DND-41 (cell line): ENCODE data around the gene RAB25.

ENCODE experiments used
- ATAC-seq: fragments of 200-7000 bp; cut with Tn5 transposase; 3 replicates; pipeline ENCODE4 v1.9.1; 2021; ENCODE audit warnings: low read depth; ENCODE audit not compliant: insufficient read depth
- DNase-seq: peaks from one replicate; pipeline ENCODE4 v3.0.0-alpha.2; 2020
- H2AFZ ChIP-seq: 2 replicates; pipeline ENCODE4 v1.6.0; 2012; ENCODE audit warnings: low read depth, low read length
- H3K27ac ChIP-seq: 2 replicates; pipeline ENCODE4 v1.5.1; 2012; ENCODE audit warnings: low read length, inconsistent platforms
- H3K27me3 ChIP-seq: fragments of 200-600 bp; sonication (generic); 2 replicates; pipeline ENCODE4 v1.6.0; 2012; ENCODE audit warnings: low read length, mild to moderate bottlenecking, inconsistent platforms; ENCODE audit not compliant: insufficient read depth, poor library complexity
- H3K36me3 ChIP-seq: 2 replicates; pipeline ENCODE4 v1.5.1; 2012; ENCODE audit warnings: low read length, inconsistent platforms; ENCODE audit not compliant: insufficient read depth
- H3K4me1 ChIP-seq: 2 replicates; pipeline ENCODE4 v1.5.1; 2012; ENCODE audit warnings: mild to moderate bottlenecking, low read length; ENCODE audit not compliant: insufficient read depth
- H3K4me2 ChIP-seq: 2 replicates; pipeline ENCODE4 v1.6.0; 2012; ENCODE audit warnings: mild to moderate bottlenecking, moderate library complexity, low read length, inconsistent platforms; ENCODE audit not compliant: insufficient read depth
- H3K4me3 ChIP-seq, 2 experiments: fragments of 200-600 bp in 1 of 2; shearing (Covaris generic) in 1 of 2; 2 replicates each; pipeline ENCODE4 v1.5.1; 2012 to 2016; ENCODE audit warnings: inconsistent platforms in 2 of 2, low read length in 2 of 2, mild to moderate bottlenecking in 2 of 2, low read depth in 1 of 2, moderate library complexity in 1 of 2
- H3K79me2 ChIP-seq: 2 replicates; pipeline ENCODE4 v1.6.0; 2012; ENCODE audit warnings: low read length, inconsistent platforms; ENCODE audit not compliant: insufficient read depth
- H3K9ac ChIP-seq: 2 replicates; pipeline ENCODE4 v1.6.0; 2012; ENCODE audit warnings: low read depth, mild to moderate bottlenecking, inconsistent platforms, low read length, moderate library complexity
- H3K9me3 ChIP-seq: 2 replicates; pipeline ENCODE4 v1.5.1; 2012; ENCODE audit warnings: low read length, moderate library complexity, mild to moderate bottlenecking, inconsistent platforms; ENCODE audit not compliant: insufficient read depth, severe bottlenecking
- H4K20me1 ChIP-seq: 2 replicates; pipeline ENCODE4 v1.6.0; 2012; ENCODE audit warnings: low read length; ENCODE audit not compliant: insufficient read depth
- EZH2 ChIP-seq: IDR thresholded peaks from 3 replicates; pipeline ENCODE4 v1.6.1; 2012; ENCODE audit warnings: borderline replicate concordance, low read depth, mild to moderate bottlenecking, moderate library complexity, low read length, inconsistent platforms; ENCODE audit not compliant: severe bottlenecking
- TF ChIP-seq, protein P1 (sequence below): IDR thresholded peaks from 2 replicates; pipeline ENCODE4 v1.5.1; 2012; ENCODE audit warnings: borderline replicate concordance, low read length, moderate library complexity, mild to moderate bottlenecking; ENCODE audit not compliant: poor library complexity, severe bottlenecking; ENCODE audit errors: extremely low read depth

Gene RAB25

DNA sequence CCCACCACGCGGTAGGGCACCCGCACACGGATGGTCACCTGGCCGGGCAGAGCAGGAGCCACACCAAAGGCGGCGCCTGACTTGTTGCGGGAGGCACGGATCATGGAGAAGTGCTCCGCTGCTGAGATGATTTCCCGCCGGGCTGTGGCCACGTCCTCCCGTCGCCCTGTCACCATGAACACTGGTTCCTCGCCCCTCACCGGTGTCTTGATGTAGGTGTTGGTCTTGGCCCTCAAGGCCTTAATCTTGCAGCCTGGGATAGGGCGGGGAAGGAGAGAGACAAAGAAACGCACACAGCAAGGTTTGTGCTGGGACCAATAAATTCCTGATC, 16.4 kb downstream of the RAB25 start:
- Histone ChIP-seq H3K4me2 (no peak overlapping the region), H4K20me1 (peaks cover 8% of the 10 kb centered on the region; the same call in 1 of the 2 replicates), H3K27me3 (no peaks in the 10 kb centered on the region), H3K9ac (no peak overlapping the region), H3K27ac (no peak overlapping the region), H3K4me1 (peaks cover 21% of the 10 kb centered on the region), H2AFZ (no peak overlapping the region), H3K9me3 (no peaks in the 10 kb centered on the region), H3K4me3 (no peak overlapping the region), H3K79me2 (peaks cover 9% of the 10 kb centered on the region), H3K36me3 (peaks cover 31% of the 10 kb centered on the region)
- no peak for TF ChIP-seq EZH2
- TF ChIP-seq, protein P1, sequence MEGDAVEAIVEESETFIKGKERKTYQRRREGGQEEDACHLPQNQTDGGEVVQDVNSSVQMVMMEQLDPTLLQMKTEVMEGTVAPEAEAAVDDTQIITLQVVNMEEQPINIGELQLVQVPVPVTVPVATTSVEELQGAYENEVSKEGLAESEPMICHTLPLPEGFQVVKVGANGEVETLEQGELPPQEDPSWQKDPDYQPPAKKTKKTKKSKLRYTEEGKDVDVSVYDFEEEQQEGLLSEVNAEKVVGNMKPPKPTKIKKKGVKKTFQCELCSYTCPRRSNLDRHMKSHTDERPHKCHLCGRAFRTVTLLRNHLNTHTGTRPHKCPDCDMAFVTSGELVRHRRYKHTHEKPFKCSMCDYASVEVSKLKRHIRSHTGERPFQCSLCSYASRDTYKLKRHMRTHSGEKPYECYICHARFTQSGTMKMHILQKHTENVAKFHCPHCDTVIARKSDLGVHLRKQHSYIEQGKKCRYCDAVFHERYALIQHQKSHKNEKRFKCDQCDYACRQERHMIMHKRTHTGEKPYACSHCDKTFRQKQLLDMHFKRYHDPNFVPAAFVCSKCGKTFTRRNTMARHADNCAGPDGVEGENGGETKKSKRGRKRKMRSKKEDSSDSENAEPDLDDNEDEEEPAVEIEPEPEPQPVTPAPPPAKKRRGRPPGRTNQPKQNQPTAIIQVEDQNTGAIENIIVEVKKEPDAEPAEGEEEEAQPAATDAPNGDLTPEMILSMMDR = no peak
- DNase-seq = no peak
- ATAC-seq = no peak

DNA sequence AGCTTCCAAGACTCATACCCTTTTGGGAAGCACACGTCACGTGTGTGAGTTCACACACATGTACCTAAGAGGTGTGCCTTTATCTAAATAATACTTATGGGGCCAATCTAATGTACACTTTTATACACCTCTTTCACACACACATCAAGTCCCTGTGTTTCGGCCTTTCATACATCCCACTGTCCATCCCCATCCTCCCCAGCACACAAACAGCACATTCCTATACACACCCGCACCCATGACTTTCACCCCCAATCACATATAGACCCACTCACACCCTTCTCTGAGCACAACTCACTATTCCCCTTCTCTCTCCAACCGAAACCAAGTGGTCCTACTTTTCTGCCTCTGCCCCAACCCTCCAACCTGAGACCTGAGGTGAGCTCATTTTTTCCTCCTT, 17.8 kb downstream of the RAB25 start:
- Histone ChIP-seq H3K9ac (no peak overlapping the region), H3K79me2 (peaks cover 9% of the 10 kb centered on the region)

DNA sequence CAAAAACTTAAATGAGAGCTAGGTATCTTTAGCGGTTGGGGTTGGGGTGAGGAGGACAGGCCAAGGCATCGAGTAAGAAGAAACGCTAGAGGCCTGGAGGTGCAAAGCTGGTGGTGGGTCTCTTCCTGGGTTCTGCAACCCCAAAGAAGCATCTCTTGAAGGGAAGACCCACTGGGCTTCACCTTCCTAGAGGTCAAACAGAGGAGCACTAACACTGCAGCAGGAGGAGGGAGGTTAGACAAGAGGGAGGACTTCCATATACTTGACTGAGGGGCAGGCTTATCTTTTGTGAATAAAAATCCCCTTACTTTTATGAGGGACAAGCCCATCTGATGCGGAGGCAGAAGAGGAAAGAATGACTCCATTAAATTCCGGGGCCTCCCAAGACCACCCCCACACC, 18.8 kb downstream of the RAB25 start:
- no peak overlapping the region for H3K4me3 ChIP-seq
- H3K4me1 ChIP-seq = peaks cover 33% of the 10 kb centered on the region

More for the DNA sequence above, 17.8 kb downstream of the RAB25 start:
- no peak overlapping the region for H3K27ac ChIP-seq
- no peaks in the 10 kb centered on the region for H3K9me3 ChIP-seq
- no peaks in the 10 kb centered on the region for H3K27me3 ChIP-seq
- H4K20me1 ChIP-seq = peaks cover 8% of the 10 kb centered on the region; the same call in 1 of the 2 replicates
- H3K36me3 ChIP-seq = peaks cover 31% of the 10 kb centered on the region
- no peak overlapping the region for H3K4me2 ChIP-seq
- TF ChIP-seq EZH2 = no peak
- TF ChIP-seq, protein P1 = no peak
- H3K4me1 ChIP-seq = peaks cover 31% of the 10 kb centered on the region
- no peak overlapping the region for H2AFZ ChIP-seq
- DNase-seq (no peak), ATAC-seq (no peak)
- no peak overlapping the region for H3K4me3 ChIP-seq

More for the DNA sequence above, 18.8 kb downstream of the RAB25 start:
- ATAC-seq (no peak), DNase-seq (no peak)
- H3K4me2 ChIP-seq = peak overlapping the region; percentile 94; the same call in 1 of the 2 replicates
- peaks cover 8% of the 10 kb centered on the region; the same call in 1 of the 2 replicates for H4K20me1 ChIP-seq
- no peak for TF ChIP-seq EZH2
- TF ChIP-seq, protein P1 = no peak
- no peaks in the 10 kb centered on the region for H3K9me3 ChIP-seq
- H3K27me3 ChIP-seq = no peaks in the 10 kb centered on the region
- no peak overlapping the region for H3K27ac ChIP-seq
- peaks cover 9% of the 10 kb centered on the region for H3K79me2 ChIP-seq
- H3K9ac ChIP-seq = no peak overlapping the region
- no peak overlapping the region for H2AFZ ChIP-seq
- H3K36me3 ChIP-seq = peaks cover 28% of the 10 kb centered on the region
